NT2/D1 (cell line): ENCODE results near the gene WDR5.
A peak's percentile ranks its signal among the peaks of the same experiment; 100 is the strongest.

Source experiments
- DNase-seq: peaks from one replicate; pipeline ENCODE4 v3.0.0-alpha.2; 2011; ENCODE audit warnings: low read depth, low spot score
- H3K27me3 ChIP-seq: 2 replicates; pipeline ENCODE4 v1.6.0; 2011; ENCODE audit warnings: mild to moderate bottlenecking; ENCODE audit not compliant: insufficient read length, insufficient read depth
- H3K36me3 ChIP-seq: 2 replicates; pipeline ENCODE4 v1.6.1; 2011; ENCODE audit warnings: mild to moderate bottlenecking, low read length, mixed read lengths; ENCODE audit not compliant: insufficient read depth, insufficient read length
- H3K4me1 ChIP-seq: 2 replicates; pipeline ENCODE4 v1.5.1; 2011; ENCODE audit not compliant: insufficient read depth, insufficient read length
- H3K4me3 ChIP-seq: 2 replicates; pipeline ENCODE4 v1.5.1; 2011; ENCODE audit warnings: low read depth; ENCODE audit not compliant: insufficient read length
- H3K9ac ChIP-seq: 2 replicates; pipeline ENCODE4 v1.6.0; 2011; ENCODE audit warnings: low read depth; ENCODE audit not compliant: insufficient read length
- H3K9me3 ChIP-seq: 2 replicates; pipeline ENCODE4 v1.5.1; 2011; ENCODE audit warnings: mild to moderate bottlenecking, low read length; ENCODE audit not compliant: insufficient read depth
- SUZ12 ChIP-seq: IDR thresholded peaks from 2 replicates; pipeline ENCODE4 v1.6.1; 2011; ENCODE audit not compliant: insufficient read length, insufficient read depth; ENCODE audit errors: extremely low read depth
- YY1 ChIP-seq: IDR thresholded peaks from 2 replicates; pipeline ENCODE4 v1.6.1; 2011; ENCODE audit not compliant: insufficient read length, insufficient read depth
- ZNF274 ChIP-seq: IDR thresholded peaks from 2 replicates; pipeline ENCODE4 v1.6.1; 2011; ENCODE audit warnings: mild to moderate bottlenecking, low read depth, low read length

The WDR5 gene

DNA sequence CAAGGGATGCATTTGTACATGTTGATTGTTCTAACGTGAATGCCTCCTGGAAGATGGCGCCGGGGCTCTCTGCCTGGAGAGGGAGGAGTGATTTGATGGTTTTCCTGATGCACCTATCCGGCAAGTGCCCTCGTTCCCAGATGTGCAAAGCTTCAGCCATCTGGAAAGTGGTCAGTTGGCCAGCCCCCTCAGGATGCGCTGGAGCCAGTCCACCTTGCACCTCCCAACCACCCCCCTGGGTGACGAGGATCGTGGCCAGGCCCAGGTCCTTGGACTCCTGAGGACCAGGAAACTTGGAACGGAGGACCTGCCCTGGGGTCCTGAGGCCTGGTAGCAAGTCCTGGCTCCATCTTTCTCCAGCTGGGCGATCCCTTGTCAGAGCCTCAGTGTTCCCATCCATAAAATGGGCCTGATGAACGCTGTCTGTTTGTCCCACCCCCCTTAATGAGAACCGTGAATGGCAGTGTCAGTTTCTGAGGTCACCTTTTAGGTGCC lies 52.1 kb downstream of the WDR5 start:
- peaks cover 7% of the 10 kb centered on the region for H3K4me1 ChIP-seq
- TF ChIP-seq YY1, result no peak
- TF ChIP-seq ZNF274, result no peak
- TF ChIP-seq SUZ12, result no peak

DNA sequence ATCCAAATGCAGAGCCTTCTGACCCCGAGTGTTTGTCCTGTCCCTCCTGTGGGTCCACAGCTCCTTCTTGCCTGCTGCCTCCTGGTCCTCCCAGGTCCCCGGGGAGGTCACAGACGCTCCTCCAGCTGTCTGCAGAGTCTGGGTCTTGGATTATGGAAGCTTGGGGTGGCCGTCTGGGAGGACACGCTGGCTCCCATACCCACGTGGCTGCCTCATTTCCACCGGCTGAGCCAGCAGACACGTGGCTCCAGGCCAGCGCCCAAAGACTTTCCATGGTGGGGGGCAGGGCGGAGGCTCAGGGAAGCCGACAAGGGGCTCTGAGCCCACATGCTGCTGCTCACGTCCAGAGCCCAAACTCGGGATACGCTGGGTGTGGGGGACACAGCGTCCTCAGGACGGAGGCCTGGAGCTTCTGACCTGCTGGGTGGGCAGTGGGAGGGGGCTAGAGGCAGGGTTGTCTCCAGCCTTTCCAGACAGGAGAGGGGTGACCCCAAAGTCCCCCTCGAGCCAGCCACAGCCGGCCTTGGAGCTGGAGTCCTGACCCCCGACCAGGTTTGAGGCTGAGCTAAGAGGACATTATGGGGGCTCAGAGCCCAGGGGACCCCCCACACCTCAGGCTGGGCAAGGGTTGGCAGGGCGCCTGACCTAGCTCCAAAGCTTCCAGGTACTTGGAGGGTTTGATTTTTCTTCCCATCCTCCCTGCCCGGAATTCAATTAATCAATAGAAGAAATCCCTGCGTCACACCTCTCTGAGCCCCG lies 52.7 kb downstream of the WDR5 start:
- TF ChIP-seq ZNF274, result no peak
- no peak for TF ChIP-seq YY1
- no peak for TF ChIP-seq SUZ12
- peak overlapping the region; percentile 63 for H3K9ac ChIP-seq
- H3K27me3 ChIP-seq, result peaks cover 21% of the 10 kb centered on the region
- H3K4me3 ChIP-seq, result no peak overlapping the region
- no peaks in the 10 kb centered on the region for H3K36me3 ChIP-seq
- no peaks in the 10 kb centered on the region for H3K9me3 ChIP-seq
- DNase-seq, result no peak
- H3K4me1 ChIP-seq, result peaks cover 10% of the 10 kb centered on the region

More for the DNA sequence above, 52.1 kb downstream of the WDR5 start:
- Histone ChIP-seq H3K27me3 (peaks cover 21% of the 10 kb centered on the region), H3K9ac (no peak overlapping the region), H3K4me3 (no peak overlapping the region), H3K36me3 (no peaks in the 10 kb centered on the region), H3K9me3 (no peaks in the 10 kb centered on the region)
- DNase-seq, result no peak

DNA sequence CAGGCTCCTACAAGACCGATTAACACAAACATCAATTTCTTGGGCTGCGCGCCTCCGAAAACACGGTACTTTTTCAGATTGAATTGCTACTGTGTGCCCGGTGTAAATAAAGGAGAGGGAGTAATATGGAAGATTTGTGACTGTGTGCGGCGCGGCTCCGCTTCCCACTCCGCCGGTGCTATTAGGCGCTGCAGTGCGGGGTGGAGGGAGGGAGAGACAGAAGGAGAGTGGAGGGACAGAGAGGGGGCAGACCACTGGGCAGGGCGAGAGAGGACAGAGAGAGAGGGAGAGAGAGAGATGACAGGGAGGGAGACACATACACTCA lies 53.2 kb downstream of the WDR5 start:
- no peak for DNase-seq
- Histone ChIP-seq H3K36me3 (no peaks in the 10 kb centered on the region), H3K4me3 (no peak overlapping the region), H3K4me1 (peaks cover 10% of the 10 kb centered on the region), H3K9me3 (no peaks in the 10 kb centered on the region), H3K9ac (peak overlapping the region; percentile 63), H3K27me3 (peaks cover 21% of the 10 kb centered on the region)
- no peak for TF ChIP-seq ZNF274
- no peak for TF ChIP-seq SUZ12
- TF ChIP-seq YY1, result no peak

DNA sequence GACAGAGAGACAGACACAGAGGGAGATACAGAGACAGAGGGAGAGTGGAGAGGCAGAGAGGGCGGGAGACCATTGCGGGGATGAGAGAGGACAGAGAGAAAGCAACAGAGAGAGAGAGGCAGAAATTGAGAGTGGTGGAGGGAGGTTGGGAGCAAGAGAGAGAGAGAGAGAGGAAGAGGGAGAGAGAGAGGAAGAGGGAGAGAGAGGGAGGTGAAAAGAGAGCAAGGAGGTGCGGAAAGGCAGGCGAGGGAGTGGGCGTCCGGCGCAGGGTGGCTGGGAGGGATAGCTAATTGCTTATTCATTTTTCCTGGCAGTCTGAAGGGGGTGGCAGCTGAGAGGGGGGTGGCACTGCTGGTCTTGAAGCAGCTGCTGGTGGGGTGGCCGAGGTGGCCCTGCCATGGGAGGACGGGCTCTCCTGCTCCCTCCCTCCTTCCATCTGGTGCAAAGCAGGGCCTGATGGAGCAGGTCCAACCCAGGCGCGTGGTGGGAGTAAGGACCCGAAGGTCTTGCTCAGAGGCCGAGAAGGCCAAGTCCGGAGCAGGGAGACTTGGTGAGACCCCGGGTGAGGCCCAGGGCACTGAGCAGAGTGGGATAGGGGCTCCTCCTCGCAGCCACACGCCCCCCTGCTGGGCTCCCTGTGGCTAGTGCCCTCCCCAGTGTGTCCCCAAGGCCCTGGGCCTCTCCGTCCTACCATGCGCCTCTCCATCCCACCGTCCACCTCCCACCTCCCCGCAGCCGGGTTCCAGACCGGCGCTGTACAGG lies 53.8 kb downstream of the WDR5 start:
- Histone ChIP-seq H3K9ac (peak overlapping the region; percentile 63), H3K4me1 (peaks cover 10% of the 10 kb centered on the region), H3K36me3 (no peaks in the 10 kb centered on the region), H3K27me3 (peaks cover 21% of the 10 kb centered on the region), H3K9me3 (no peaks in the 10 kb centered on the region), H3K4me3 (no peak overlapping the region)
- TF ChIP-seq SUZ12 (no peak), ZNF274 (no peak), YY1 (no peak)
- DNase-seq, result no peak

DNA sequence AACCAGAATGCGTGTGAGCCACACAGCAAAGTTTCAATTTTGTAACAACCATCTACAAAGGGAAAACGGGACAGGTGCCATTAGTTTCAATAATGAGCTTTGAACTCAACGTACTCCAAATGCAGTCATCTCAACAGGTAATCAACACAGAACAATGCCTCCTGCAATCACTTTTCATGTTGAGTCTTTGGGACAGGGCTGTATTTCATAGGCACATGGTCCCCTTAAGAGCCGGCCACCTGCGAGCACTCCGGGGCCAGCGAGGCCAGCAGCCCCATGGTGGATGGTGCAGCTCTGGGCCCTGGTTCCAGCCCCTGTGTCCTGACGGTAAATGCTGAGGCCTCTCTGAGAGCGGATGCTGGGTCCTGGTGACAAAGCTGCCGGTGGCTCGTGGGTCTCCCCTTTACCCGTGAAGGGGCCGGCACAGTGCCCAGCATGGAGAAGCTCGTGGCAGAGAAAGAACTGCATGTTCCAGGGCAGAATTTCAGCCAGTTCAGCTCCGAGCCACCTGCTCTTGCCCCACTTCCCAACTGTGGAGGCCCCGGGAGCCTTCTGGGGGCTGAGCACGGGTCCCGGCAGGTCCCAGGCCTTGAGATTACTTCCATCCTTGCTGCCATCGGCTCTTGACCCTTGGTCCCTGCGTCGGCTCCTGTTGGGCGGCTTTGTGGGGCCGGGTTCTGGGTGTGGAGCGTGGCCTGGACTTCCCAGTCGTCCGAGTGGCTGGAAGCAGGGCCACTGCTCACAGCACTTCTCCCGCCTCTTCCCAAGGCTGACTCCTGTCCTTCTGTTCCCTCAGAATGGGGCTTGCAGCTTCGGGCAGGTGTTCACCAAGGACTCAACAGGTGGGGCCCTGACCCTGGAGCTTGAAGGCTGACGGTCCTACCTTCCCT lies 54.6 kb downstream of the WDR5 start:
- Histone ChIP-seq H3K4me3 (no peak overlapping the region), H3K36me3 (no peaks in the 10 kb centered on the region), H3K27me3 (peaks cover 21% of the 10 kb centered on the region), H3K4me1 (peaks cover 10% of the 10 kb centered on the region), H3K9me3 (no peaks in the 10 kb centered on the region), H3K9ac (no peak overlapping the region)
- TF ChIP-seq SUZ12, result no peak
- TF ChIP-seq YY1, result no peak
- TF ChIP-seq ZNF274, result no peak
- no peak for DNase-seq

DNA sequence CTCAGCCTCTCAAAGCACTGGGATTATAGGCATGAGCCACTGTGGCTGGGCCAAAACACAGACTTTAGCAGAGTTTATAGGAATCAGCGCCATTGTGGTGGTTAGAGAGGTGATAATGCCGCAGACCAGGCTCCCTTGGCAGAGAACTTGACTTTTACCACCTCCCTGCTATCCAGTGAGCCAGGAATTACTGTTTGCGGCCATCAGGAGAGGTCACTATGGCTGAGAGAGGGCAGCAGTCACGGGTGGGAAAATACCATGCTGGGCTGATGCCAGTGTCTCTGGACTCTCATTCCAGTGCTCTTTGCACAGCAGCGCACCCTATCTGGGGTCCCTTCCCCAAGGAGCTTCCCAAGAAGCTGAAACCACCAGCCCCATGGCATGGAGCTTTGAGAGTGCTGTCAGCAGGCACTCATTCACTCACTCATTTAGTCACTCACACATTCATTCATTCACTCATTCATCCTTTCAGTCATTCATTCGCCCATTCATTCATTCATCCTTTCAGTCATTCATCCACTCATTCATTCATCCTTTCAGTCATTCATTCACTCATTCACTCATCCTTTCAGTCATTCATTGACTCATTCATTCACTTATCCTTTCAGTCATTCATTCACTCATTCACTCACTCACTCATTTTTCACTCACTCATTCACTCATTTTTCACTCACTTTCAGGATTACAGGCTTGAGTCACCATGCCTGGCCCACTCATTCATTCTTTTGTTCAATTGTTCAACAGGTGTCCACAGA lies 55.8 kb downstream of the WDR5 start:
- Histone ChIP-seq H3K4me1 (peaks cover 10% of the 10 kb centered on the region), H3K4me3 (no peak overlapping the region), H3K9ac (no peak overlapping the region), H3K36me3 (no peaks in the 10 kb centered on the region), H3K27me3 (peaks cover 21% of the 10 kb centered on the region), H3K9me3 (no peaks in the 10 kb centered on the region)
- DNase-seq, result no peak
- TF ChIP-seq ZNF274 (no peak), YY1 (no peak), SUZ12 (no peak)
